GM12878 (cell line): ENCODE measurements around the gene MARVELD2.

Source experiments
- CEBPB ChIP-seq, 2 experiments: fragments of 150-350 bp in 1 of 2; IDR thresholded peaks; 2 replicates each; pipeline ENCODE4 v1.6.1; 2012 to 2014; ENCODE audit warnings: low read depth in 2 of 2, low read length in 2 of 2, borderline replicate concordance in 1 of 2, inconsistent platforms in 1 of 2
- MXI1 ChIP-seq: fragments of 150-350 bp; IDR thresholded peaks from 2 replicates; pipeline ENCODE4 v1.6.1; 2011; ENCODE audit warnings: low read depth, mild to moderate bottlenecking, inconsistent platforms, low read length, improper control_type of control experiment
- NRF1 ChIP-seq: conservative IDR thresholded peaks from 2 replicates; pipeline ENCODE4 v1.6.1; 2011; ENCODE audit warnings: mild to moderate bottlenecking, low read depth, low read length, improper control_type of control experiment
- PAX8 ChIP-seq: fragments of 450-650 bp; IDR thresholded peaks from 2 replicates; pipeline ENCODE4 v1.6.1; 2017; ENCODE audit warnings: mild to moderate bottlenecking, moderate library complexity
- POLR2A ChIP-seq: IDR thresholded peaks from 2 replicates; pipeline ENCODE4 v1.6.1; 2011; ENCODE audit warnings: low read depth, mild to moderate bottlenecking, low read length
- RAD21 ChIP-seq: IDR thresholded peaks from 2 replicates; pipeline ENCODE4 v1.6.1; 2011; ENCODE audit warnings: mild to moderate bottlenecking, low read depth, low read length, moderate library complexity; ENCODE audit not compliant: insufficient read depth
- TAF1 ChIP-seq: IDR thresholded peaks from 2 replicates; pipeline ENCODE4 v1.6.1; 2011; ENCODE audit warnings: mild to moderate bottlenecking, low read depth, low read length, borderline replicate concordance
- ZNF217 ChIP-seq: fragments of 450-650 bp; IDR thresholded peaks from 2 replicates; pipeline ENCODE4 v1.6.1; 2017; ENCODE audit warnings: antibody characterized with exemption, mild to moderate bottlenecking
- TF ChIP-seq, protein P1 (sequence below), 3 experiments: IDR thresholded peaks in 2 of 3; conservative IDR thresholded peaks in 1 of 3; 2 replicates each; pipeline ENCODE4 v1.5.1; 2011; ENCODE audit warnings: low read depth in 3 of 3, low read length in 3 of 3, mild to moderate bottlenecking in 3 of 3, control low read depth in 2 of 3, moderate library complexity in 2 of 3, inconsistent platforms in 1 of 3, mixed read lengths in 1 of 3; ENCODE audit not compliant: control insufficient read depth in 2 of 3, insufficient read depth in 1 of 3; ENCODE audit errors: extremely low read depth in 1 of 3
- TF ChIP-seq, protein P2 (sequence below): IDR thresholded peaks from 2 replicates; pipeline ENCODE4 v1.6.1; 2011; ENCODE audit warnings: mild to moderate bottlenecking, low read depth, low read length, moderate library complexity; ENCODE audit not compliant: insufficient replicate concordance
- TF ChIP-seq, protein P3 (sequence below): IDR thresholded peaks from 2 replicates; pipeline ENCODE4 v1.6.1; 2012; ENCODE audit warnings: mild to moderate bottlenecking, low read depth, low read length

DNA sequence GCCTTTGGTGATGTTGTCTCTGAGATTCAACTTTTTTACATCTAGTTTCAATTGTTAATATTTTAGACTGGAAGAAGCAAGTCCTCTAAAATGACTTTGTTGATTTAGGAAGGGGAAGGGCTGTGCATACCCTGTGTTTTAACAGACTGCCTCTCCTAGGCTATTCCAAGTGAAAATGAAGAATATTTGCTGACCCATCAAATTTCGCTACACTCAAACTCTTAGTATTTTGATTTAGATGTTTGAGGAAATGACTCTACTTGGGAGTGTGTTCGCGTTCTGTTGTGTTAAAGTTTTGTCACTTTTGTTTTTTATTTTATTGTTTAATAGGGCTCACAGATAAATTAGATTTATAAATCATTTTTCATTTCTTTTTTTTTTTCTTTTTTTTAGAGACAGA lies 3.6 kb downstream of the MARVELD2 start:
- TF ChIP-seq CEBPB (IDR thresholded peaks at IDR 0.05; ENCODE audit: borderline replicate concordance in 1 of 2, low read depth in 2 of 2, low read length in 2 of 2) (no peak), TAF1 (no peak), MXI1 (no peak), NRF1 (no peak), PAX8 (no peak), RAD21 (no peak), POLR2A (no peak), ZNF217 (no peak)
- TF ChIP-seq, protein P1, sequence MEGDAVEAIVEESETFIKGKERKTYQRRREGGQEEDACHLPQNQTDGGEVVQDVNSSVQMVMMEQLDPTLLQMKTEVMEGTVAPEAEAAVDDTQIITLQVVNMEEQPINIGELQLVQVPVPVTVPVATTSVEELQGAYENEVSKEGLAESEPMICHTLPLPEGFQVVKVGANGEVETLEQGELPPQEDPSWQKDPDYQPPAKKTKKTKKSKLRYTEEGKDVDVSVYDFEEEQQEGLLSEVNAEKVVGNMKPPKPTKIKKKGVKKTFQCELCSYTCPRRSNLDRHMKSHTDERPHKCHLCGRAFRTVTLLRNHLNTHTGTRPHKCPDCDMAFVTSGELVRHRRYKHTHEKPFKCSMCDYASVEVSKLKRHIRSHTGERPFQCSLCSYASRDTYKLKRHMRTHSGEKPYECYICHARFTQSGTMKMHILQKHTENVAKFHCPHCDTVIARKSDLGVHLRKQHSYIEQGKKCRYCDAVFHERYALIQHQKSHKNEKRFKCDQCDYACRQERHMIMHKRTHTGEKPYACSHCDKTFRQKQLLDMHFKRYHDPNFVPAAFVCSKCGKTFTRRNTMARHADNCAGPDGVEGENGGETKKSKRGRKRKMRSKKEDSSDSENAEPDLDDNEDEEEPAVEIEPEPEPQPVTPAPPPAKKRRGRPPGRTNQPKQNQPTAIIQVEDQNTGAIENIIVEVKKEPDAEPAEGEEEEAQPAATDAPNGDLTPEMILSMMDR (IDR thresholded peaks at IDR 0.05 in 2 of 3, conservative IDR thresholded peaks at IDR 0.05 in 1 of 3; ENCODE audit: control insufficient read depth in 2 of 3, extremely low read depth in 1 of 3, insufficient read depth in 1 of 3, low read depth in 3 of 3, low read length in 3 of 3), result no peak
- TF ChIP-seq, protein P2, sequence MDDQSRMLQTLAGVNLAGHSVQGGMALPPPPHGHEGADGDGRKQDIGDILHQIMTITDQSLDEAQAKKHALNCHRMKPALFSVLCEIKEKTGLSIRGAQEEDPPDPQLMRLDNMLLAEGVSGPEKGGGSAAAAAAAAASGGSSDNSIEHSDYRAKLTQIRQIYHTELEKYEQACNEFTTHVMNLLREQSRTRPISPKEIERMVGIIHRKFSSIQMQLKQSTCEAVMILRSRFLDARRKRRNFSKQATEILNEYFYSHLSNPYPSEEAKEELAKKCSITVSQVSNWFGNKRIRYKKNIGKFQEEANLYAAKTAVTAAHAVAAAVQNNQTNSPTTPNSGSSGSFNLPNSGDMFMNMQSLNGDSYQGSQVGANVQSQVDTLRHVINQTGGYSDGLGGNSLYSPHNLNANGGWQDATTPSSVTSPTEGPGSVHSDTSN, result no peak
- TF ChIP-seq, protein P3, sequence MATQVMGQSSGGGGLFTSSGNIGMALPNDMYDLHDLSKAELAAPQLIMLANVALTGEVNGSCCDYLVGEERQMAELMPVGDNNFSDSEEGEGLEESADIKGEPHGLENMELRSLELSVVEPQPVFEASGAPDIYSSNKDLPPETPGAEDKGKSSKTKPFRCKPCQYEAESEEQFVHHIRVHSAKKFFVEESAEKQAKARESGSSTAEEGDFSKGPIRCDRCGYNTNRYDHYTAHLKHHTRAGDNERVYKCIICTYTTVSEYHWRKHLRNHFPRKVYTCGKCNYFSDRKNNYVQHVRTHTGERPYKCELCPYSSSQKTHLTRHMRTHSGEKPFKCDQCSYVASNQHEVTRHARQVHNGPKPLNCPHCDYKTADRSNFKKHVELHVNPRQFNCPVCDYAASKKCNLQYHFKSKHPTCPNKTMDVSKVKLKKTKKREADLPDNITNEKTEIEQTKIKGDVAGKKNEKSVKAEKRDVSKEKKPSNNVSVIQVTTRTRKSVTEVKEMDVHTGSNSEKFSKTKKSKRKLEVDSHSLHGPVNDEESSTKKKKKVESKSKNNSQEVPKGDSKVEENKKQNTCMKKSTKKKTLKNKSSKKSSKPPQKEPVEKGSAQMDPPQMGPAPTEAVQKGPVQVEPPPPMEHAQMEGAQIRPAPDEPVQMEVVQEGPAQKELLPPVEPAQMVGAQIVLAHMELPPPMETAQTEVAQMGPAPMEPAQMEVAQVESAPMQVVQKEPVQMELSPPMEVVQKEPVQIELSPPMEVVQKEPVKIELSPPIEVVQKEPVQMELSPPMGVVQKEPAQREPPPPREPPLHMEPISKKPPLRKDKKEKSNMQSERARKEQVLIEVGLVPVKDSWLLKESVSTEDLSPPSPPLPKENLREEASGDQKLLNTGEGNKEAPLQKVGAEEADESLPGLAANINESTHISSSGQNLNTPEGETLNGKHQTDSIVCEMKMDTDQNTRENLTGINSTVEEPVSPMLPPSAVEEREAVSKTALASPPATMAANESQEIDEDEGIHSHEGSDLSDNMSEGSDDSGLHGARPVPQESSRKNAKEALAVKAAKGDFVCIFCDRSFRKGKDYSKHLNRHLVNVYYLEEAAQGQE, result no peak
